Activated CD4-positive, CD25-positive, alpha-beta regulatory T cell (primary cell): ENCODE measurements around the gene MRPL4.
"Not testable (repeated sequence)": the region's sequence is repeated elsewhere in the genome, so short reads cannot be mapped to it uniquely, and the experiment has no call there.

ENCODE experiments used
- DNase-seq, 4 experiments: peaks; one replicate each; lab custom pipeline; 2025; lab: John Stamatoyannopoulos, UW

Gene MRPL4

DNA sequence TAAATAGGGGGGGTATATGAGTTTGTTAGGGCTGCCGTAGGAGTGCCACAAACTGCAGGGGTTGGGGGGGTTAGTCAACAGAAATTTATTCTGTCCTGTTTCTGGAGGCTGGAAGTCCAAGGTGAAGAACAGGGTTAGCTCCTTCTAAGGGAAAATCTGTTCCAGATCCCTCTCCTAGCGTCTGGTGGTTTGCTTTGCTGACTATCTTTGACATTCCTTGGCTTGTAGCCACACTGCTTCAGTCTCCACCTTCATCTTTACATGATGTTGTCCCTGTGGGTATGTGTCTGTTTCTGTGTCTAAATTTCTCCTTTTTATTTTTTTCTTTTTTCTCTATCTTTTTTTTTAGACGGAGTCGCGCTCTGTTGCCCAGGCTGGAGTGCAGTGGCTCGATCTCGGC, 10.8 kb downstream of the MRPL4 start:
- DNase-seq, result no peak

DNA sequence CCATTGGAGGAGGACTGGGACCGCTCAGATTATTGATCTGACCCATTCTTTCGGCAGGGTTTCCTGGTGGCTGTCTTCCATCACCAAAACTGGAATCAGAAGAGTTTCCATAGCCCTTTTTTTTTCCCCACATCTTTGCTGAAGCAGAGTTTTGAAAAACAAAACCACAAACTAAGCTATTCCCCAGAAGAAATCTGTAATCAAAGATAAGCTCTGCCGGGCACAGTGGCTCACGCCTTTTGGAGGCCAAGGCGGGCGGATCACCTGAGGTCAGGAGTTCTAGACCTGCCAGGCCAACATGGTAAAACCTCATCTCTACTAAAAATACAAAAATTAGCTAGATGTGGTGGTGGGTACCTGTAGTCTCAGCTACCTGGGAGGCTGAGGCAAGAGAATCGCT, 14.7 kb downstream of the MRPL4 start:
- no peak for DNase-seq

DNA sequence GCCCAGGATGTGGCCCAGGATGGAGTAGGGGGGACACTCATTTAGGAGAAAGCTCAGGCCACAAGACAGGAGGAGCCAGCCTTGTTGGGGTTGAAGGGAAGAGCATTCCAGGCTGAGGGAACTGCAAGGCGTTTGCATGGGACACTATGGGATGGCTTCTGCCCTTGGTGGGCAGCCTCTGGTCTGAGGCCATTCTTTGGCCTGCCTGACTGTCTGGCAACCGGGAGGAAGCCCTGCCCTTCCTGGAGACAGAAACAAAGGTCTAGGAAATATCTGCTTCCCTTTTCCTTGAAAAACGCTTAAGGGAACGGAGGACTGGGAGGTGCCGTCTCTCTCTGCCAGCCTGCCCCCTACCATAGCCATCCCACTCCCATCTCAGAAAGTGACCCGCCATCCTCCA, 16.1 kb downstream of the MRPL4 start:
- DNase-seq, result no peak

DNA sequence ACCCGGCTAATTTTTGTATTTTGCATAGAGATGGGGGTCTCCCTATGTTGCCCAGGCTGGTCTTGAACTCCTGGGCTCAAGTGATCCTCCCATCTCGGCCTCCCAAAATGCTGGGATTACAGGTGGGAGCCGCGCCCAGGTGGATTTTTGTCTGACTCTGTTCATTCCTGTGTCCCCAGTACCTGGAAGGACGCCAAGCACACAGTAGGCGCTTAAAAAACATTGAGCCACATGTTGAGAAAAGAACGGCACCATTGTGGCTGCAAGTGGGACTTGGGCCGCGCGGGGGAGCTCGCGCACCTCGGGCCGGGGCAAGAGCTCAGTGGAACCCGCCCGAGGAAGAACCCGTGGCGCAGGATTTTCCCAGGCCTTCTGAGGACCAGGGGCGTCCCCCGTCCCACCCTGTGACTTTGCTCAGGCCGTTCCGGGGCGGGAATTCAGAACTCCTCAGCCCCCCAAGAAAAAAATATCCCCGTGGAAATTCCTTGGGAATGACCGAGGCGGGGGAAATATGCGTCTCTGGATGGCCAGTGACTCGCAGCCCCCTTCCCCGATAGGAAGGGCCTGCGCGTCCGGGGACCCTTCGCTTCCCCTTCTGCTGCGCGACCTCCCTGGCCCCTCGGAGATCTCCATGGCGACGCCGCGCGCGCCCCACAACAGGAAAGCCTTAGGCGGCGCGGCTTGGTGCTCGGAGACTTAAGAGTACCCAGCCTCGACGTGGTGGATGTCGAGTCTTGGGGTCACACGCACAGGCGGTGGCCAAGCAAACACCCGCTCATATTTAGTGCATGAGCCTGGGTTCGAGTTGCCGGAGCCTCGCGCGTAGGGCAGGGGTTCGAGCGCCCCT, 17.5 kb downstream of the MRPL4 start:
- DNase-seq, result peak; percentile 66 to 81 (median 79)

DNA sequence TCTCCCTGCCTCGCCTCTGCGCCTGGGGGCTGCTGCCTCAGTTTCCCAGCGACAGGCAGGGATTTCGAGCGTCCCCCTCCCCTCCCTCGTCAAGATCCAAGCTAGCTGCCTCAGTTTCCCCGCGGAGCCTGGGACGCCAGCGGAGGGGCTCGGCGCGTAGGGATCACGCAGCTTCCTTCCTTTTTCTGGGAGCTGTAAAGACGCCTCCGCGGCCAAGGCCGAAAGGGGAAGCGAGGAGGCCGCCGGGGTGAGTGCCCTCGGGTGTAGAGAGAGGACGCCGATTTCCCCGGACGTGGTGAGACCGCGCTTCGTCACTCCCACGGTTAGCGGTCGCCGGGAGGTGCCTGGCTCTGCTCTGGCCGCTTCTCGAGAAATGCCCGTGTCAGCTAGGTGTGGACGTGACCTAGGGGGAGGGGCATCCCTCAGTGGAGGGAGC, 18.2 kb downstream of the MRPL4 start:
- peak; percentile 27 to 48 (median 36) for DNase-seq

DNA sequence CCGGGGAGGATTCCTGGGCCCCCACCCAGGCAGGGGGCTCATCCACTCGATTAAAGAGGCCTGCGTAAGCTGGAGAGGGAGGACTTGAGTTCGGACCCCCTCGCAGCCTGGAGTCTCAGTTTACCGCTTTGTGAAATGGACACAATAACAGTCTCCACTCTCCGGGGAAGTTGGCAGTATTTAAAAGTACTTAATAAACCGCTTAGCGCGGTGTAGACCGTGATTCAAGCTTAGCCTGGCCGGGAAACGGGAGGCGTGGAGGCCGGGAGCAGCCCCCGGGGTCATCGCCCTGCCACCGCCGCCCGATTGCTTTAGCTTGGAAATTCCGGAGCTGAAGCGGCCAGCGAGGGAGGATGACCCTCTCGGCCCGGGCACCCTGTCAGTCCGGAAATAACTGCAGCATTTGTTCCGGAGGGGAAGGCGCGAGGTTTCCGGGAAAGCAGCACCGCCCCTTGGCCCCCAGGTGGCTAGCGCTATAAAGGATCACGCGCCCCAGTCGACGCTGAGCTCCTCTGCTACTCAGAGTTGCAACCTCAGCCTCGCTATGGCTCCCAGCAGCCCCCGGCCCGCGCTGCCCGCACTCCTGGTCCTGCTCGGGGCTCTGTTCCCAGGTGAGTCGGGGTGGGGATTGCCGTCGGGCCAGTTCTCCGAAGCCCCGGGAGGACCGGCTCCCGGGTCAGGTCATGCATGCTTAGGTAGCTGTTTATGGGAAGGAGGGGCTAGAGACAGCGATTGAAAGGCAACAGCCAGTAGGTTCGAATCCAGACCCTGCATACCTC, 18.8 kb downstream of the MRPL4 start, which contains the start of gene ICAM1:
TSS of gene ICAM1 (plus strand) at position 505 of the 779 bp plus-strand sequence. CDS start at position 545, 40 bp downstream.
- DNase-seq, result peak; percentile 46 to 63 (median 52)

DNA sequence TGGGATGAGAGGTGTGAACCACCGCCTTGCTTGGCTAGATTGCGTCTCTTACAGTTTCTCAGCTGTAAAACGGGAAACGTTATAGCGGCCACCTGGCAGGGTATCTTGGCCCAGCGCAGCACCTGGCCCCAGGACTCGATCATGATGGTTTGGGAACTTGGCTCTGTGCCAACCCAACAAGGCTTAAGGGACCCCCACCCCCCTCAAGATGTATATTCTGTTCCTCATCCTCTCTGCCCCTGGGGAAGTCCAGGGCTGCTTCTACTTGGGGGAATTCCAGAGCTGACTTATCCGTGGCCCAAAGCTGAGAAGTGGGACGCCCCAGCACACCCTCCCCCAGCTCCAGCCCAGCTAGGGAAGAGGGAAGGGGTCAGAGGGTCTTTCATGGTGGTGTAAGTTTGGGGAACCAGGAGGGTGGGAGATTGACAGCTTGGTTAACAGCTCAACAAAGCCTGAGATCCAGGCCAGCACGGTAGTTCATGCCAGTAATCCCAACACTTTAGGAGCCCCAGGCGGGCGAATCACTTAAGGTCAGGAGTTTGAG, 19.6 kb downstream of the MRPL4 start:
- DNase-seq, result no peak

DNA sequence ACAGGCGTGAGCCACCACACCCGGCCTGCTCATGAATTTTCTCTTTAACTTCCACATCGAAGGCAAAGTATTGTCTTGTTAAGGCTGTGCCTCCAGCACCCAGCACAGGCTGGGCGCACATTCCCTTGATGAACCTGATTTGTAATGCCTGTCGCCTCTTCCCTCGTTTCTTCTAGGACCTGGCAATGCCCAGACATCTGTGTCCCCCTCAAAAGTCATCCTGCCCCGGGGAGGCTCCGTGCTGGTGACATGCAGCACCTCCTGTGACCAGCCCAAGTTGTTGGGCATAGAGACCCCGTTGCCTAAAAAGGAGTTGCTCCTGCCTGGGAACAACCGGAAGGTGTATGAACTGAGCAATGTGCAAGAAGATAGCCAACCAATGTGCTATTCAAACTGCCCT, 22.6 kb downstream of the MRPL4 start:
- DNase-seq, result no peak

DNA sequence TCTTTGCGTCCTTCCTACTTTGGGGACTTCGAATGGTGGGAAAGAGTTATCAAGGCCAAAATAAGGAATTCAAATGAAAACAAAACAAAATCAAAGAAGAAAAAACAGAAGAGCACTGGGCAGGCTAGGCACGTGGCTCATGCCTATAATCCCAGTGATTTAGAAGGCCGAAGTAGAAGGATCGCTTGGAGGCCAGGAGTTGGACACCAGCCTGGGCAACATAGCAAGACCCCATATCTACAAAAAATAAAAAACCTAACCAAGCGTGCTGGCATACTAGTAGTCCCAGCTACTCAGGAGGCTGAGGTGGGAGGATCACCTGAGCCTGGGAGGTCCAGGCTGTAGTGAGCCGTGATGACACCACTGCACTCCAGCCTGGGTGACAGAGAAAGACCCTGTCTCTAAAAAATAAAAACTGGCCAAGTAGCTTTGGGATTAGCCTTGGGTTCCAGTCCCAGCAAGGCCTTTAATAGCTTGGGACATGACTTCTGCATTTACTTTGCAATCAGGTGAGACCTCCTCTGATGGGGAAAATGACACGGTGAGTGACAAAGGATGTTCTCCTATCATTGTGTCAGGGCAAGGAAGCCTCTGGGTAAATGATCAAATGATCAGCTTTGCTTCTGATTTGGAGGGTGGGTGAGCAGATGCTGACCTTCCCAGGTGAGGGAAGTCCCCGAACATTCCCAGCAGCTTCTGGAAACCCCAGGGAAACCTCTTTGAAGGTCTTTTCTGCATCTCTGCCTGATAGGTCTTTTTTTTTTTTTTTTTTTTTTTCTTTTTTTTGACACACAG, 26.0 kb downstream of the MRPL4 start:
- DNase-seq, result no peak

DNA sequence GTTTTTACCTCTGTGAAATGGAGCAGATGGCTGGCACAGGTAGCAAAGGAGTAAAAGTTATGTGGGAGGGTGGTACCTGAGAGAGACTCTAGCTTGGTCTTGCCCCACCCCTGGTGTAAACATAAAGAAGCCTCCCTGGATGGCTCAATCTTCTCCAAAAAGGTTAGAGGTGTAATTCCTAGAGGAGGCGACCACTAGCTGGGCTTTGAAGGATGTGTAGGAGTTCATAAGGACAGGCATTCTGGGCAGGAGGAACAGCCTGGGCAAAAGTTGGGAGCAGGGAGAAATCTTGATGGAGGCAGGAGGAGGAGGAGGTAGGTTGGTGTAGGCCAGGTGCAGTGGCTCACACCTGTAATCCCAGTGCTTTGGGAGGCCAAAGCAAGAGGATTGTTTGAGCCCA, 26.9 kb downstream of the MRPL4 start:
- DNase-seq, result no peak

DNA sequence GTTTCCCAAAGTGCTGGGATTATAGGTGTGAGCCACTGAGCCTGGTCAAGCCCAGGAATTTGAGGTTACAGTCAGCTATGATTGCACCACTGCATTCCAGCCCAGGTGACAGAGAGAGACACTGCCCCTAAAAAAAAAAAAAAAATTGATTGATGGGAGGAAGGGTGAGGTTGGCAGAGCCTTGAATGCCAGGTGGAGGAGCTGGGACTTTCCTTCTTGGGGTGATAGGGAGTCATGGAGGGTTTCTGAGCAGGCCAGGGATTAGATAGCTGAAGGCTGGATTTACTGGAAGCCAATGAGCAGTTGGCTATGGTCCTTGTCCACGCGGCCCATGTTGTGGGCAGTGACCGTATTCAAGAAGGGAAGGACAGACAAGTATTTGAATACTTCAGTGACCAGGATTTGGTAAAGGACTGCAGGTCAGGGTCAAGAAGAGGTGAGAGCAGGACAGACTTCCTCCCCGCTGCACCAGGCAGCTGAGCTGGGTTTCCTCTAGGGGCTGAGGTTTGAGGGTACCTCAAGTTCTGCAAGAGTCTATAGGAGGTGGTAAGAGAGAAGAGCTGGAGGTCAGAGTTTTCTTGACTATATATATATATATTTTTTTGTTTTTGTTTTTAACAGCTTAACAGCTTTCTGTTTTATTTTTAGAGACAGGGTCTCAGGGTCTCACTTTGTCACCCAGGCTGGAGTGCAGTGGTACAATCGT, 27.9 kb downstream of the MRPL4 start:
- no peak for DNase-seq

DNA sequence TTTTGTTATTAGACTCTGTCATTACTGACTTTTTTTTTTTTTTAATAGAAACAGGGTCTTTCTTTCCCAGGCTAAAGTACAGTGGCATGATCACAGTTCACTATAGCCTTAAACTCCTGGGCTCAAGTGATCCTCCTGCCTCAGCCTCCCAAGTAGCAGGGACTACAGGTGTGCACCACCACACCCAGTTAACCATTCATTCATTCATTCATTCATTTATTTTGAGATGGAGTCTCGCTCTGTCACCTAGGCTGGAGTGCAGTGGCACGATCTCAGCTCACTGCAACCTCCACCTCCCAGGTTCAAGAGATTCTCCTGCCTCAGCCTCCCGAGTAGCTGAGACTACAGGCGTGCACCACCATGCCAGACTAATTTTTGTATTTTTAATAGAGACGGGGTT, 30.0 kb downstream of the MRPL4 start:
- not testable (repeated sequence) for DNase-seq

DNA sequence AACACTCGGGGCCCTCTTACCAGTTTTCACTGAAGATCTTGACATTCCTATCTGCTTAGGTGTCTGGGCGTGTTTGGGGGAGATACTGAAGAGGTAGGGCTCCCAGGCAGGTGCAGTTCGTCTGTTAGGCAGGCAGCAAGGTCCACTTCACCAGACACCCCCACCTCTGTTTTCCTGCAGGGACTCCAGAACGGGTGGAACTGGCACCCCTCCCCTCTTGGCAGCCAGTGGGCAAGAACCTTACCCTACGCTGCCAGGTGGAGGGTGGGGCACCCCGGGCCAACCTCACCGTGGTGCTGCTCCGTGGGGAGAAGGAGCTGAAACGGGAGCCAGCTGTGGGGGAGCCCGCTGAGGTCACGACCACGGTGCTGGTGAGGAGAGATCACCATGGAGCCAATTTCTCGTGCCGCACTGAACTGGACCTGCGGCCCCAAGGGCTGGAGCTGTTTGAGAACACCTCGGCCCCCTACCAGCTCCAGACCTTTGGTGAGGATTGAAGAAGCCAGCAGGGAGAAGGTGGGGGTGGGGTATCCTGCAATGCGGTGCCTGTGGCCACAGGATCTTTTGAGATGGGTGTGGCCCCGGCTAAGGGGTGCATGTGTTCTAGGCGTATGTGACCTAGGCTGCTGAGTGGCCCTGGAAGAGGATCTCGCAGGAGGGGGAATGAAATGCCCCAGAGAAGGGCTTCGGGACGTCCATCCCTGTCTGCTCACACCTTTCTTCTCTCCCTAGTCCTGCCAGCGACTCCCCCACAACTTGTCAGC, 31.5 kb downstream of the MRPL4 start:
- no peak for DNase-seq

DNA sequence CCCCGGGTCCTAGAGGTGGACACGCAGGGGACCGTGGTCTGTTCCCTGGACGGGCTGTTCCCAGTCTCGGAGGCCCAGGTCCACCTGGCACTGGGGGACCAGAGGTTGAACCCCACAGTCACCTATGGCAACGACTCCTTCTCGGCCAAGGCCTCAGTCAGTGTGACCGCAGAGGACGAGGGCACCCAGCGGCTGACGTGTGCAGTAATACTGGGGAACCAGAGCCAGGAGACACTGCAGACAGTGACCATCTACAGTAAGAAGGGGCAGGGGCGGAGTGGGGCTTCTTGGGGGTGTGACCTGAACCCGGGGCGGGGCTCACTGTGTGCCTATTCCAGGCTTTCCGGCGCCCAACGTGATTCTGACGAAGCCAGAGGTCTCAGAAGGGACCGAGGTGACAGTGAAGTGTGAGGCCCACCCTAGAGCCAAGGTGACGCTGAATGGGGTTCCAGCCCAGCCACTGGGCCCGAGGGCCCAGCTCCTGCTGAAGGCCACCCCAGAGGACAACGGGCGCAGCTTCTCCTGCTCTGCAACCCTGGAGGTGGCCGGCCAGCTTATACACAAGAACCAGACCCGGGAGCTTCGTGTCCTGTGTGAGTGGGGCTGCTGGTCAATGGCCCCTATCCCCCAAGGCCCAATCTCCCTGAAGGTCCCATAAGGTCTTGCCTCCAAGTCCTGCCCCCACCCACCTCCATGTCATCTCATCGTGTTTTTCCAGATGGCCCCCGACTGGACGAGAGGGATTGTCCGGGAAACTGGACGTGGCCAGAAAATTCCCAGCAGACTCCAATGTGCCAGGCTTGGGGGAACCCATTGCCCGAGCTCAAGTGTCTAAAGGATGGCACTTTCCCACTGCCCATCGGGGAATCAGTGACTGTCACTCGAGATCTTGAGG, 32.3 kb downstream of the MRPL4 start:
- no peak for DNase-seq

DNA sequence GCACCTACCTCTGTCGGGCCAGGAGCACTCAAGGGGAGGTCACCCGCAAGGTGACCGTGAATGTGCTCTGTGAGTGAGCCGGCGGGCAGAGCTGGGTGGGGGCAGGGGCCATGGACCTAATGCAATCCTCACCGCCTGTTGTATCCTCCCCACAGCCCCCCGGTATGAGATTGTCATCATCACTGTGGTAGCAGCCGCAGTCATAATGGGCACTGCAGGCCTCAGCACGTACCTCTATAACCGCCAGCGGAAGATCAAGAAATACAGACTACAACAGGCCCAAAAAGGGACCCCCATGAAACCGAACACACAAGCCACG, 32.9 kb downstream of the MRPL4 start:
- no peak for DNase-seq

DNA sequence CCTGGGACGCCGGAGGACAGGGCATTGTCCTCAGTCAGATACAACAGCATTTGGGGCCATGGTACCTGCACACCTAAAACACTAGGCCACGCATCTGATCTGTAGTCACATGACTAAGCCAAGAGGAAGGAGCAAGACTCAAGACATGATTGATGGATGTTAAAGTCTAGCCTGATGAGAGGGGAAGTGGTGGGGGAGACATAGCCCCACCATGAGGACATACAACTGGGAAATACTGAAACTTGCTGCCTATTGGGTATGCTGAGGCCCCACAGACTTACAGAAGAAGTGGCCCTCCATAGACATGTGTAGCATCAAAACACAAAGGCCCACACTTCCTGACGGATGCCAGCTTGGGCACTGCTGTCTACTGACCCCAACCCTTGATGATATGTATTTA, 33.4 kb downstream of the MRPL4 start:
- DNase-seq, result no peak

DNA sequence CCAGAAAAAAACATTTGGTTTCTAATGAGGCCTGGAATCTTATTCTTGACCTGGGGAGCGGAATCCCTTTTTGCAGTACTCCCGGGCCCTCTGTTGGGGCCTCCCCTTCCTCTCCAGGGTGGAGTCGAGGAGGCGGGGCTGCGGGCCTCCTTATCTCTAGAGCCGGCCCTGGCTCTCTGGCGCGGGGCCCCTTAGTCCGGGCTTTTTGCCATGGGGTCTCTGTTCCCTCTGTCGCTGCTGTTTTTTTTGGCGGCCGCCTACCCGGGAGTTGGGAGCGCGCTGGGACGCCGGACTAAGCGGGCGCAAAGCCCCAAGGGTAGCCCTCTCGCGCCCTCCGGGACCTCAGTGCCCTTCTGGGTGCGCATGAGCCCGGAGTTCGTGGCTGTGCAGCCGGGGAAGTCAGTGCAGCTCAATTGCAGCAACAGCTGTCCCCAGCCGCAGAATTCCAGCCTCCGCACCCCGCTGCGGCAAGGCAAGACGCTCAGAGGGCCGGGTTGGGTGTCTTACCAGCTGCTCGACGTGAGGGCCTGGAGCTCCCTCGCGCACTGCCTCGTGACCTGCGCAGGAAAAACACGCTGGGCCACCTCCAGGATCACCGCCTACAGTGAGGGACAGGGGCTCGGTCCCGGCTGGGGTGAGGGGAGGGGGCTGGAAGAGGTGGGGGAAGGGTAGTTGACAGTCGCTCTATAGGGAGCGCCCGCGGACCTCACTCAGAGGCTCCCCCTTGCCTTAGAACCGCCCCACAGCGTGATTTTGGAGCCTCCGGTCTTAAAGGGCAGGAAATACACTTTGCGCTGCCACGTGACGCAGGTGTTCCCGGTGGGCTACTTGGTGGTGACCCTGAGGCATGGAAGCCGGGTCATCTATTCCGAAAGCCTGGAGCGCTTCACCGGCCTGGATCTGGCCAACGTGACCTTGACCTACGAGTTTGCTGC, 35.1 kb downstream of the MRPL4 start, which contains the start of gene ICAM4:
TSS of gene ICAM4 (plus strand) at position 153 of the 935 bp plus-strand sequence. CDS start at position 211, 58 bp downstream.
- DNase-seq, result no peak

DNA sequence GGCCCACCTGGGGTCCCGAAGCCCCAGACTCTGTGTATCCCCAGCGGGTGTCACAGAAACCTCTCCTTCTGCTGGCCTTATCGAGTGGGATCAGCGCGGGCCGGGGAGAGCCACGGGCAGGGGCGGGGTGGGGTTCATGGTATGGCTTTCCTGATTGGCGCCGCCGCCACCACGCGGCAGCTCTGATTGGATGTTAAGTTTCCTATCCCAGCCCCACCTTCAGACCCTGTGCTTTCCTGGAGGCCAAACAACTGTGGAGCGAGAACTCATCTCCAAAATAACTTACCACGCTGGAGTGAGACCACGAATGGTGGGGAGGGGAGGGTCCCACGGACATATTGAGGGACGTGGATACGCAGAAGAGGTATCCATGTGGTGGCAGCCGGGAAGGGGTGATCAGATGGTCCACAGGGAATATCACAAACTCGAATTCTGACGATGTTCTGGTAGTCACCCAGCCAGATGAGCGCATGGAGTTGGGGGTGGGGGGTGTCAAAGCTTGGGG, 36.7 kb downstream of the MRPL4 start:
- DNase-seq, result no peak
